Uterus (tissue), 4 donors: Measurements from ENCODE around the gene TFF3. TPM values are rescaled to one million over a fixed set of nuclear protein-coding genes. Genes with fewer than 3 reads are reported as not detected.
A peak's percentile ranks its signal among the peaks of the same experiment; 100 is the strongest.

Experiments used
- DNase-seq, 2 donors: peaks; one replicate each; pipeline ENCODE4 v3.0.0-alpha.2; 2019 to 2020
- H3K27ac ChIP-seq, 2 donors: fragments of 200-600 bp; sonication (generic); 1 replicate in 1 of 2; 2 replicates in 1 of 2; pipeline ENCODE4 v1.5.1; 2016 to 2018
- H3K27me3 ChIP-seq, 2 donors: fragments of 200-600 bp; sonication (generic); one replicate each; pipeline ENCODE4 v1.5.1; 2018 to 2019; ENCODE audit warnings: control low read depth in 1 of 2
- H3K36me3 ChIP-seq, 2 donors: fragments of 200-600 bp; sonication (generic); one replicate each; pipeline ENCODE4 v1.5.1; 2019; ENCODE audit warnings: control low read depth in 1 of 2
- H3K4me1 ChIP-seq, 2 donors: fragments of 200-600 bp; sonication (generic); one replicate each; pipeline ENCODE4 v1.5.1; 2018 to 2019; ENCODE audit warnings: control low read depth in 1 of 2
- H3K4me3 ChIP-seq, 2 donors: fragments of 200-600 bp; sonication (generic); 1 replicate in 1 of 2; 2 replicates in 1 of 2; pipeline ENCODE4 v1.5.1; 2018 to 2019; ENCODE audit warnings: mild to moderate bottlenecking in 1 of 2
- H3K9me3 ChIP-seq, 2 donors: fragments of 200-600 bp; sonication (generic); one replicate each; pipeline ENCODE4 v1.5.1; 2019; ENCODE audit warnings: control low read depth in 1 of 2
- POLR2A ChIP-seq, 2 donors: fragments of 450-650 bp; IDR thresholded peaks; one replicate each; pipeline ENCODE4 v1.6.1; 2016; ENCODE audit warnings: antibody characterized with exemption in 2 of 2, mild to moderate bottlenecking in 1 of 2, moderate library complexity in 1 of 2
- intact Hi-C: fragments of 100-400 bp; cut with DNase I; formaldehyde crosslinking; loops from one replicate; pipeline ENCODE4 v1.15.1; 2023; ENCODE audit warnings: low total_unique reads
- total RNA-seq, 4 donors: library from RNA; depleted of rRNA in 3 of 4; stranded (reverse); fragments of >200 nt in 3 of 4; gene quantifications; one replicate each; pipeline versions ENCODE4 v1.1.0 to v1.2.4, GENCODE V29; 2014 to 2023
- TF ChIP-seq, protein P1 (sequence below), 4 experiments: fragments of 200-600 bp in 2 of 4; fragments of 450-650 bp in 2 of 4; sonication (generic) in 2 of 4; IDR thresholded peaks; one replicate each; pipeline ENCODE4 v1.5.1; 2016 to 2019; ENCODE audit warnings: antibody characterized with exemption in 4 of 4, mild to moderate bottlenecking in 2 of 4, moderate library complexity in 1 of 4
- donor health status: DM: yes; HTN: yes; CAD: no.

The TFF3 gene
- total RNA-seq, 4 donors from 2014 or later = 1.4 to 49.7 (median 24.2) TPM

DNA sequence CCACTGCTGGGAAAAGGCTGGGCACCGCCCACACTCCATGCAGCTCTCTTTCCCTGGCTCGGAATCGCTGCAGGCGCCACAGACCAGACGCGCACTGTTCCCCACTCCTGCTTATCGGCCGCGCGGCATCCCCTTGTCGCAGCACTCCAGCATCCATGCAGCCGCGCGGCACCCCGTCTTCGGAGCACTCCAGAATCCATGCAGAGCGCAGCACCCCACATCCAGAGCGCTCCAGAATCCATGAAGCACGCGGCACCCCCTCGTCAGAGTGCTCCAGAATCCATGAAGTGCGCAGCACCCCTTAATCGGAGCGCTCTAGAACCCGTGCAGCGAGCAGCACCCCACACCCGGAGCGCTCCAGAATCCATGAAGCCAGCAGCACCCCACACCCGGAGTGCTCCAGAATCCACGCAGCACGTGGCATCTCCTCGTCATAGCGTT is 9.5 kb downstream of the TFF3 start:
- DNase-seq = no peak
- Histone ChIP-seq H3K27ac (no peak overlapping the region), H3K27me3 (peaks cover 0 to 8% of the 10 kb centered on the region in 2 donors), H3K9me3 (no peaks in the 10 kb centered on the region), H3K4me3 (no peak overlapping the region), H3K4me1 (peaks cover 0 to 4% of the 10 kb centered on the region in 2 donors), H3K36me3 (no peaks in the 10 kb centered on the region)
- intact Hi-C loops = no loop called here
- TF ChIP-seq POLR2A (IDR thresholded peaks at IDR 0.05) = no peak
- TF ChIP-seq, protein P1, sequence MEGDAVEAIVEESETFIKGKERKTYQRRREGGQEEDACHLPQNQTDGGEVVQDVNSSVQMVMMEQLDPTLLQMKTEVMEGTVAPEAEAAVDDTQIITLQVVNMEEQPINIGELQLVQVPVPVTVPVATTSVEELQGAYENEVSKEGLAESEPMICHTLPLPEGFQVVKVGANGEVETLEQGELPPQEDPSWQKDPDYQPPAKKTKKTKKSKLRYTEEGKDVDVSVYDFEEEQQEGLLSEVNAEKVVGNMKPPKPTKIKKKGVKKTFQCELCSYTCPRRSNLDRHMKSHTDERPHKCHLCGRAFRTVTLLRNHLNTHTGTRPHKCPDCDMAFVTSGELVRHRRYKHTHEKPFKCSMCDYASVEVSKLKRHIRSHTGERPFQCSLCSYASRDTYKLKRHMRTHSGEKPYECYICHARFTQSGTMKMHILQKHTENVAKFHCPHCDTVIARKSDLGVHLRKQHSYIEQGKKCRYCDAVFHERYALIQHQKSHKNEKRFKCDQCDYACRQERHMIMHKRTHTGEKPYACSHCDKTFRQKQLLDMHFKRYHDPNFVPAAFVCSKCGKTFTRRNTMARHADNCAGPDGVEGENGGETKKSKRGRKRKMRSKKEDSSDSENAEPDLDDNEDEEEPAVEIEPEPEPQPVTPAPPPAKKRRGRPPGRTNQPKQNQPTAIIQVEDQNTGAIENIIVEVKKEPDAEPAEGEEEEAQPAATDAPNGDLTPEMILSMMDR (IDR thresholded peaks at IDR 0.05) = no peak

DNA sequence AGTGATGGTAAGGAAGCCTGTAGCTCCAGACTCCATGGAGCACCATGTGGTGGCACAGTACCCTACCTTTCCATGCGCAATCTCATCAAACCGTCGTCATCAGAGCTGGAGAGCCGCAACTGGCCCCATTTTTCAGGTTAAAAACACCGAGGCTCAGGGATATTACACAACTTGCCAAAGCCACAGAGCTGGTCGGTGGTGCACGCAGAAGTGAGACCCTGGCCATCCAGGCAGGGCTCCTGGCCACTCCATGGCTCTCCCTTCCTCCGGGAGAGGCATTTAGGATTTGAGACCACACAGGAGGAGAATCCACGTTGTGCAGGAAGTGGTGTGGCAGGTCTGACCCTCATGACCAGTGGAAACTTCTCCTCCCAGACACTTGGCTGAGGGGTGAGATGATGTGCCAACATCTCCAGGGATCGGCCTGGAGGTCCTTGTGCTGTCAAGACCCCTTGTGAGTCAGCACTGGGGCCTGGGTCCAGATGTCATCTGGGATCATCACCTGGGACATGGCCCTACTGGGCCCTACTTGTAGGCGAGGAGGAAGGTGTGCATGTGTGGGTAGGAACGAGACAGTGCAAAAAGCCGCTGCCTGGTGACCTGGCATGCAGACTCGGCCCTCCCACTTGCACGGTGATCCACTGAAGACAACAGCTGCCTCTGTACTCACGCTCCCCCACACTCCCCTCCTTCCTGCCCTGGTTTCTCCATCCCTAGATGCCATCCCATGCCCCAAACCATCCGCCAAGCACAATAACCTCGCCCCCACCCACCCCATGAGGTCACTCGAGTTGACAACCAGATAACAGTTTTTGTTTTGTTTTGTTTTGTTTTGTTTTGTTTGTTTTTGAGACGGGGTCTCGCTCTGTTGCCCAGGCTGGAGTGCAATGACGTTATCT is 10.4 kb downstream of the TFF3 start:
- Histone ChIP-seq H3K4me3 (no peak overlapping the region), H3K36me3 (no peaks in the 10 kb centered on the region), H3K9me3 (no peaks in the 10 kb centered on the region), H3K27me3 (peaks cover 0 to 8% of the 10 kb centered on the region in 2 donors), H3K4me1 (peaks cover 0 to 3% of the 10 kb centered on the region in 2 donors), H3K27ac (no peak overlapping the region)
- no peak for TF ChIP-seq POLR2A (IDR thresholded peaks at IDR 0.05)
- TF ChIP-seq, protein P1 (IDR thresholded peaks at IDR 0.05) = no peak
- intact Hi-C loops = no loop called here
- DNase-seq = no peak

DNA sequence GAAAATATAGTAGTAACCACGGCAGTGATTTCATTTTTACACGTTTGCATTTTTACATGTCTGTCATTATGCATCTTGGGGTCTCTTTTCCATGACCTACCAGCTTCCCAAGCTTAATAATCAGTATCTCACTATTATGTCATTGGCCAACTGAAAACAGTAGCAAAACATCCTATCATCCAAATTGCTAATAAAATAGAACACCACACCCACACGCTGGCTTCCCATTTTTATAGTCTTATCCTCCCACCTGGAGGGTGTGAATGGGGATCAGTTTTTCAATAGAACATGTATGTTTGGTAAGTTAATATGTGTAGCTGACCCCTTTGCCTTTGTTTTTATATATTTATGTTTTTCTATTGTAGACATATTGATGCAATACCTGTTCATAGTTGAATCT is 11.8 kb downstream of the TFF3 start:
- Histone ChIP-seq H3K36me3 (no peaks in the 10 kb centered on the region), H3K9me3 (no peaks in the 10 kb centered on the region), H3K4me3 (no peak overlapping the region), H3K27me3 (peaks cover 0 to 8% of the 10 kb centered on the region in 2 donors), H3K4me1 (no peaks in the 10 kb centered on the region), H3K27ac (no peak overlapping the region)
- DNase-seq = no peak
- intact Hi-C loops = no loop called here
- TF ChIP-seq POLR2A (IDR thresholded peaks at IDR 0.05) = no peak
- TF ChIP-seq, protein P1 (IDR thresholded peaks at IDR 0.05) = no peak

DNA sequence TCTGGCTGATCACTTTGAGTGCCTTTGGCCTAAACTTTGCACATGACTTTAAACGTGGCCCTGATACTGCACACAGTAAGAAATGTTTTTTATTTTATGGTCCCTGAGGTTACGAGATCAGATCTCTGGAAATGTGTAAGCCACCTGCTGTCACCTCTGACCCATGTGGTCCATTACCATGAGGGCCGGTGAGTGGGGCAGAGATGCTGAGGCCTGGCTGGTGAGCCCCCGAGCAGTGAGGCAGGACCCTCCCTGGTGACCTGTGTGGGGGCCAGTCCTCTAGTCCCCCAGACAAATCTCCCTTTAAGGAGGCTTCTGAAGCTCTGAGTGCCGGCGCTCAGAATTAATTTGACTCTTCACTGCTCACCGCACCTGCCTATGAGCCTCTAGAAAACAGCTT is 12.4 kb downstream of the TFF3 start:
- DNase-seq = no peak
- Histone ChIP-seq H3K27me3 (peaks cover 0 to 3% of the 10 kb centered on the region in 2 donors), H3K36me3 (no peaks in the 10 kb centered on the region), H3K4me3 (no peak overlapping the region), H3K27ac (no peak overlapping the region), H3K4me1 (no peaks in the 10 kb centered on the region), H3K9me3 (no peaks in the 10 kb centered on the region)
- intact Hi-C loops = no loop called here
- TF ChIP-seq POLR2A (IDR thresholded peaks at IDR 0.05) = no peak
- TF ChIP-seq, protein P1 (IDR thresholded peaks at IDR 0.05) = no peak

DNA sequence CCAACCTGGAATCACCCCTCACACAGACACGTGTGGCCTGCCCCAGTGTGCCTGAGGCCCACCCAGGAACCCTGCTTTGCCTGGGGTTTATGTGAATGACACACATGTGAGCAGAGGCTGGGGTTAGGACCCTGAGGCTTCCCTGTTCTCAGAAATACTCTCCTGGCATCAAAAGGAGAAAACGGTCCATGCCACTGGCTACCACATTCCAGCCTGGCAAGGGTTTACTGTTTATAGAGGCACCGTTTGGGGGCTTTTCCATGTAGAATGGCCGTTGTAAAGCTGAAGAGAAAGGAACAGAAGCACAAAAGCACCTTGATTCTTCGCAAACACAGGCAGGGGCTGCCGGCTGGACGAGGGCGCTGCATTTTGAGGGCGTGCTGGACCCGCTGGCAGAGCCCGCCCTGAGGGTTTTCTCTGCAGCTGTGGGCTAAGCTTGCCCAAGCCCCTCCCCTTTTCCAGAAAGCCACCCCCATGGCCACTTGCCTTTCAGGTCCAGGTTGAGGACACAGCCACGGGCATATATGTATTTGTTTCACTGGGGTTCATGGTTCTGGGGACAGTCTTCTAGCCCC is 13.0 kb downstream of the TFF3 start:
- no peak overlapping the region for H3K4me3 ChIP-seq
- no peaks in the 10 kb centered on the region for H3K9me3 ChIP-seq
- TF ChIP-seq POLR2A (IDR thresholded peaks at IDR 0.05) = no peak
- TF ChIP-seq, protein P1 (IDR thresholded peaks at IDR 0.05) = no peak
- H3K4me1 ChIP-seq = no peaks in the 10 kb centered on the region
- no peaks in the 10 kb centered on the region for H3K27me3 ChIP-seq
- no peak for DNase-seq
- intact Hi-C loops = no loop called here
- H3K27ac ChIP-seq = peak overlapping the region; percentile 49 to 59
- H3K36me3 ChIP-seq = no peaks in the 10 kb centered on the region
